ENCODE measurements around the gene SLC16A1. TPM values are rescaled to one million over a fixed set of nuclear protein-coding genes. Genes with fewer than 3 reads are reported as not detected.

The SLC16A1 gene
- total RNA-seq, 1 donor from 2014 or later = 31.8 TPM

DNA sequence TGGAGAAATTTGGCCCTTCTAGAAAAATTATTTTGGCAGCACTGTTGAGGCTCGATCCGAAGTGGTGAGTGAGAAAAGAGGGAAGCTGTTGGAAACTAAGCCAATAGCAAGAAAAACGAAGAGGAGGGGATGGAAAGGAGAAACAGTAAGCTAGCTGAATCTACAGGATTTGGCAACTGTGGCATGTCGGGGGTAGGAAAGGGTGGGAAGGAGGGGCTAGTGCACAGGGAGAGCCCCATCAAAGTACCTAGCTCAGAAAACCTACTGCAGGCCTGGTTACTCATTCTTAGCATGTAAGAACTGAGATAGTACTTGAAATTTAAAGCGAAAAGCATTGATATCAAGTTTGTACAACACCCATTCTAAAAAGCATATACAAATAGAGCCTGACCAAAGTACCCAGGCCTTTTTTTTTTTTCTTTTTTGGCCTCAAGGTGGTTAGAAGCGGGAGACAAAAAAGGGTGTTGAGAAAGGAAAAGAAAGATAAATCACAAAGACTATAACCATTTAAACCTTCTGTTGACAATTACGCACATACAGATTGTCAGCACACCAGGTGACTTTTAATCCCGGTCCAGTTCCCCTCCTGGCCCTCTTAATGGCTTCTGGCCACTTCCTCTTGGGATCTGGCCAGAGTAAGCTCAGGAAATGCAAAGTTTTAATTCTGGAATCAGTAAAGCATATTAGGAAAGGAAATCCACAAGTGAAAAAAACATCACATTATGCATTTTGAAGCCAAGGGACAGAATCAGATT lies 50.4 kb downstream of the SLC16A1 start:
- TF ChIP-seq CTCF (IDR thresholded peaks at IDR 0.05) = no peak
- H3K4me3 ChIP-seq = no peak overlapping the region
- no peaks in the 10 kb centered on the region for H3K27me3 ChIP-seq
- H3K36me3 ChIP-seq = no peaks in the 10 kb centered on the region
- H3K9me3 ChIP-seq = no peaks in the 10 kb centered on the region
- peak overlapping the region in 1 of 2 donors; percentile 56 for H3K27ac ChIP-seq
- peaks cover 0 to 6% of the 10 kb centered on the region in 2 donors for H3K4me1 ChIP-seq
- DNase-seq (ENCODE audit: low spot score in 2 of 2) = no peak
- intact Hi-C loops (cut with DNase I) = no loop called here

GRCh38 chr1:112904831-112905261 lies 51.1 kb downstream of the SLC16A1 start:
- no peak for DNase-seq (ENCODE audit: low spot score in 2 of 2)
- no peak overlapping the region for H3K4me3 ChIP-seq
- H3K36me3 ChIP-seq = no peaks in the 10 kb centered on the region
- H3K27me3 ChIP-seq = no peaks in the 10 kb centered on the region
- H3K9me3 ChIP-seq = no peaks in the 10 kb centered on the region
- no peak for TF ChIP-seq CTCF (IDR thresholded peaks at IDR 0.05)
- peaks cover 0 to 6% of the 10 kb centered on the region in 2 donors for H3K4me1 ChIP-seq
- H3K27ac ChIP-seq = peak overlapping the region in 1 of 2 donors; percentile 56
- intact Hi-C loops (cut with DNase I) = no loop called here

GRCh38 chr1:112904071-112904830 lies 51.7 kb downstream of the SLC16A1 start:
- peaks cover 0 to 6% of the 10 kb centered on the region in 2 donors for H3K4me1 ChIP-seq
- TF ChIP-seq CTCF (IDR thresholded peaks at IDR 0.05) = no peak
- no peaks in the 10 kb centered on the region for H3K27me3 ChIP-seq
- DNase-seq (ENCODE audit: low spot score in 2 of 2) = no peak
- intact Hi-C loops (cut with DNase I) = no loop called here
- no peaks in the 10 kb centered on the region for H3K9me3 ChIP-seq
- no peaks in the 10 kb centered on the region for H3K36me3 ChIP-seq
- no peak overlapping the region for H3K27ac ChIP-seq
- H3K4me3 ChIP-seq = no peak overlapping the region

DNA sequence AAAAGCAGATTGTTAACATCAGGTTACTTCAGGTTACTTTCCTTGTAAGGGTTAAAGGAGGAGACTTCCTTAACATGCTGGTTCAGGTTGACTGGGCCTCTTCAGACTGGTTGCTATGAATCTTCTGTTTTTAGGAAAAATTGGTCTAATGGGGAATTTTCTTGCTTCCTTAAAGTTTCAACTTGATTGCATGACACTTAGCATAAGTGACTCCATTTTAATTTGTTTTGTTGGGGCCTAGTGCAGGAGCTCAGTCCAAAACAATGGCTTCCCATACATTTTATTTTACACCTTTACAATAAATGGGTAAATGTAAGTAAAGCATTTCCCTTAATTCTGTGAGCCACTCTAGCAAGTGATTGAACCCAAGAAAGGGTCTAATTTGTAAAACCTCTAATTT lies 53.8 kb downstream of the SLC16A1 start:
- intact Hi-C loops (cut with DNase I) = no loop called here
- Histone ChIP-seq H3K4me1 (peaks cover 0 to 6% of the 10 kb centered on the region in 2 donors), H3K4me3 (no peak overlapping the region), H3K27ac (no peak overlapping the region), H3K36me3 (no peaks in the 10 kb centered on the region), H3K27me3 (no peaks in the 10 kb centered on the region), H3K9me3 (no peaks in the 10 kb centered on the region)
- no peak for DNase-seq (ENCODE audit: low spot score in 2 of 2)
- TF ChIP-seq CTCF (IDR thresholded peaks at IDR 0.05) = no peak

- peaks cover 0 to 6% of the 10 kb centered on the region in 2 donors for H3K4me1 ChIP-seq
- no peaks in the 10 kb centered on the region for H3K27me3 ChIP-seq
- H3K4me3 ChIP-seq = no peak overlapping the region
- H3K27ac ChIP-seq = no peak overlapping the region
- DNase-seq (ENCODE audit: low spot score in 2 of 2) = no peak
- peaks cover 0 to 8% of the 10 kb centered on the region in 2 donors for H3K9me3 ChIP-seq
- H3K36me3 ChIP-seq = no peaks in the 10 kb centered on the region
- intact Hi-C loops (cut with DNase I) = no loop called here
- no peak for TF ChIP-seq CTCF (IDR thresholded peaks at IDR 0.05)
These were observed 54.6 kb downstream of the SLC16A1 start for GRCh38 chr1:112901387-112901786.
